WI38 (cell line): ENCODE results near the gene SLC25A21.

Experiments
- H3K4me3 ChIP-seq: 2 replicates; pipeline ENCODE4 v1.5.1; 2011; ENCODE audit warnings: low read depth, mild to moderate bottlenecking, control low read depth, low read length
- TF ChIP-seq, protein P1 (sequence below): IDR thresholded peaks from 2 replicates; pipeline ENCODE4 v1.5.1; 2012; ENCODE audit warnings: low read depth, mild to moderate bottlenecking, control low read depth, low read length

SLC25A21 gene

DNA sequence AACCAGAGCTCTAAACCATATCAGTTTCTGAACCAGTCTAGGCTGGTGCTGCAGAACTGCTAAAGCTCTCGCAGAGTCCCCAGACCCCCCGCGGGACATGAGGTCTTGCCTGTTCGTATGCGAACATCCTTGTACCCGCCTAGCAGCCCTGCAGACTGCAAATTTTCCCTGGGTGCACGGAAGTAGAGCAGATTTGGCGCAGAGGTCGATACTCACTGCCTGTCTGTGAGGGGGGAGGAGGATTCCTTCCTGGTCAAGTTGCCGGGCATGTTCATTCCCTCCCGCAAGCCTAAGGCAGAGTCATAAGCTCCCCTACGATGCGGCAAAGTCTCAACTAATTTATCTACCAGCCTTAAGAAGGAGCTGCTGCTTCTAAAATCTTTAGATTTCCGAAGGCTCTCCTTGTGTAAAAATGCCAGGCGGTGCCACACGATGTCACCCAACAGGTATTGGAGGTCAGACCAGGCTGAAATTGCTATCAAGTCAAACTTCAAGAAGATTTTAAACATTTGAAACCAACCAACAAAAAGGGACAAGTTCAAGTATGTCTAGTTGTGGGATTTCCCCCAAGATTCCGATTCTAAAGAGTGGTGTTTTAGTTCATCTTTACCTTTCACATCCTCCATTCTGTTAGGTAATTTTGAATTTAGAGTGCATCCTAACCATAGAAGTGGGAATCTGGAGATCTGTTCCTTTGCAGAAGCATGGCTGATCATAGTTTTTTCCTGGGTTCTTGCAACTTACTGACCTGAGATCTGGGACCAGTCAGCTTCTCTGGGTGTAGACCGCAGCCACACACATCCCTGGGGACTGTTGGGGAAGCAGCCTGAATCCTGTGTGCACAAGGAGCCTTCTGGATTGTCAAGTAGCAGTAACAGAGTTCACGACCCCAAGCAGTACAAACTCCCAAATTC, 512.3 kb downstream of the SLC25A21 start:
- no peak overlapping the region for H3K4me3 ChIP-seq
- TF ChIP-seq, protein P1, sequence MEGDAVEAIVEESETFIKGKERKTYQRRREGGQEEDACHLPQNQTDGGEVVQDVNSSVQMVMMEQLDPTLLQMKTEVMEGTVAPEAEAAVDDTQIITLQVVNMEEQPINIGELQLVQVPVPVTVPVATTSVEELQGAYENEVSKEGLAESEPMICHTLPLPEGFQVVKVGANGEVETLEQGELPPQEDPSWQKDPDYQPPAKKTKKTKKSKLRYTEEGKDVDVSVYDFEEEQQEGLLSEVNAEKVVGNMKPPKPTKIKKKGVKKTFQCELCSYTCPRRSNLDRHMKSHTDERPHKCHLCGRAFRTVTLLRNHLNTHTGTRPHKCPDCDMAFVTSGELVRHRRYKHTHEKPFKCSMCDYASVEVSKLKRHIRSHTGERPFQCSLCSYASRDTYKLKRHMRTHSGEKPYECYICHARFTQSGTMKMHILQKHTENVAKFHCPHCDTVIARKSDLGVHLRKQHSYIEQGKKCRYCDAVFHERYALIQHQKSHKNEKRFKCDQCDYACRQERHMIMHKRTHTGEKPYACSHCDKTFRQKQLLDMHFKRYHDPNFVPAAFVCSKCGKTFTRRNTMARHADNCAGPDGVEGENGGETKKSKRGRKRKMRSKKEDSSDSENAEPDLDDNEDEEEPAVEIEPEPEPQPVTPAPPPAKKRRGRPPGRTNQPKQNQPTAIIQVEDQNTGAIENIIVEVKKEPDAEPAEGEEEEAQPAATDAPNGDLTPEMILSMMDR, result no peak

DNA sequence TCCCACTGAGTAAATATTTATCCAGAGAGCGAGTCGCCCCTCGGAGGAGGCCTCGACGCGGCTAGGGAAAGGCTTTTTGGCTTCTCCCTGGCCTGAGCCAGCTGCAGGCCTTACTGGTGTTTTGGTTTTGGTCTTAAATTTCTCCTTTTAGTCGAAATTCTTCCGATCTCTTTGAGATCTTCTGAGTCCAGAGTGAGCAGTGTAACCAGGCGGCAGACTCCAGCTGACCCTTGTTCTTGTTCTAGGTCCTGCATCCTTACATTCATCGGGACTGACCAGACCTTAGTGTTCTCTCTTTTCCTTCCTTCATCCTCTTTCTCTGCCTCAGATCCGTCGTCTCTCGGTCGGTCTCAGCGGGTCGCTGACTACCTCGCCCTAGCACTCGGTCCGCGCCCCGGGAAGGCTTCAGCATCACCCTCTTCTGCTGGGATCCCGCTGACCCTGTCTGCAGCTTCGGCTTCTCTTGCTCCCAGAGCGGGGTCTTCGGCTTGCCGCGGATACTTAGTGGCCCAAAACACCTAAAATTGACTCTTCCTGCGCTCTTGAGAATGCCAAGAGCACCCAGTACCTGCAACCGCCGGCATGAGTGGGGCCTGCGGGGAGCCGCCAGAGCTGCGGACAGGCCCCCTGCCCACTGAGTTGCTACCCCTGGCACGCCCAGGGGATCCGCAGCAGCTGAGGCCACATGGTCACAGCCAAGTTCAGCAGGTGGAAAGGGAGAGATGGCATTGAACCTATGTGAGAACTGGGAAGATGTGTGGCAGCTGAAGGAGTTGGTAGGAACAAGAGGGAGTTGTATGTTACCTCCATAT, 513.2 kb downstream of the SLC25A21 start:
- H3K4me3 ChIP-seq, result no peak overlapping the region
- TF ChIP-seq, protein P1, result no peak

DNA sequence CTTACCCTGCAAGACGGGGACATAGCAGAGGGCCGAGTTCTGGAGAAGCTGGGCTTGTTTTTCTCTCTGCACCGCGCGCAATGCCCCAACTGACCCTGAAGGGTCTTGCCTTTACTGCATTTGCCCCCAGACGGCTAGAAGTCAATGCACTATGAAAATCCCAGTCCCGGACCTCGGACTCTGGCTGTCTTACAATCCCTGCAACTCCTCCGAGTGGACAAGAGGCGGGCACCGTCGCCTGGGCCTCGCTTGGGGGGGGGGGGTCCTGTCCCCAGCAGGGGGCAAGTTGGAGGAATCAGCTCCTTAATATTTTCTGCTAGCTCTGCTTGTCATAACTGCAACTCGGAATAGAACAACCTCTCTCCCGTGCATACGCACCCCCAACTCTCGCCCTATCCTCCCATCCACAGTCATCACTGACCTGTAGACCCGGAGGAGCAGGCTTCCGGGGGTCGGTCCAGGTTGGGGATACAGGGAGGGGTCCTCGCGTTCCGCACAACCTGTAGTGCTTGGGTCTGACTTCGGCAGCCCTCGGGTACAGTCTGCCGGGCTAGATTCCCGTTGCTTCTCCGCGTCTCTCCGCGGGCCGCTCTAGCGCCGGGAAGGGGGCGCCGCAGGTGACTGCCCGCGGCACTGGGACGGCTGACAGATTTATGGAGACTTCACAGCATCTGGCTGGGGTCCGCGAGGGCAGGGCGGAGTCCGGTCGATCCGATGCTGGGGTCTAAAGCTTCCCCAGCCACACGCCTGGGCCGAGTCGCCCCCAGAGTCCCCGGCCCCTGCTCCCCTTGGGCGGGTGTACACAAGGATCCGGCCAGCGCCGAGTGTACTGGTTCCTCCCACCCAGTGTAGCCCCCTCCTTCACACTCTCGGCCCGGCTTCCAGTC, 514.0 kb downstream of the SLC25A21 start:
- no peak overlapping the region for H3K4me3 ChIP-seq
- TF ChIP-seq, protein P1, result no peak

DNA sequence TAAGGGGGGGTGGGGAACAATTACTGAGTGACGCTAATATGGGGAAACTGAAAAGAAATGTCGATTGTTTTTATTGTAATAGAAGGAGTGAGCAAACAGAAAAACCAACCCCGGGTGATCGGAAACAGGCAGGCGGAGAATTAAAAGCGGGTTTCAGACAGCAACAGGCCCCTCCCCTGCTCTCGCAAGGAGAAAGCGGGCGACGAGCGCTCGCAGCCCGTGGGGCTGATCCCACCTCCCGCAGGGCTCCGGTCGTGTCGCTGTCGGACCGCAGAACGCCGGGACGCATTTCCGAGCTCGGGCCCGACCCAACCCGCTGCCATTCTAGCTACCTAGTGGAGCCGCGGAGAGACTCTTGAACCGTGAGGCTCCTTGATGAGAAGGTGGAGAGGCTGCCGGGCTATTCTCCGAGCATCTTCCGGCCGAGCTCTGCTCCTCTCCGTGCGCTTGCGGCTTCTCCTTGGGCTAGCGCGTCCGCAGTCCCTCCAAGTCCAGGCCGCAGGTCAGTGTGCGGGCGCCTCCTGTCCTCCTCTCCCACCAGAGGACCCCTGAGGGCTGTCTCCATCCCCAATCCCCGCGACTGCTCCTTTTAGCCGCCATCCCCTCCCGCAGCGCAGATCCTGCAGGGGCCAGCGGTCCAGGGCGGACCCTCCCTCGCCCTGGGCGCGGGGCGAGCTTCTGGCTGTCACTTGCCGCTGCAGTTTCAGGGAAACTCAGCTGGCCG, 514.8 kb downstream of the SLC25A21 start:
- H3K4me3 ChIP-seq, result peak overlapping the region; percentile 32; the same call in 1 of the 2 replicates
- TF ChIP-seq, protein P1, result no peak

DNA sequence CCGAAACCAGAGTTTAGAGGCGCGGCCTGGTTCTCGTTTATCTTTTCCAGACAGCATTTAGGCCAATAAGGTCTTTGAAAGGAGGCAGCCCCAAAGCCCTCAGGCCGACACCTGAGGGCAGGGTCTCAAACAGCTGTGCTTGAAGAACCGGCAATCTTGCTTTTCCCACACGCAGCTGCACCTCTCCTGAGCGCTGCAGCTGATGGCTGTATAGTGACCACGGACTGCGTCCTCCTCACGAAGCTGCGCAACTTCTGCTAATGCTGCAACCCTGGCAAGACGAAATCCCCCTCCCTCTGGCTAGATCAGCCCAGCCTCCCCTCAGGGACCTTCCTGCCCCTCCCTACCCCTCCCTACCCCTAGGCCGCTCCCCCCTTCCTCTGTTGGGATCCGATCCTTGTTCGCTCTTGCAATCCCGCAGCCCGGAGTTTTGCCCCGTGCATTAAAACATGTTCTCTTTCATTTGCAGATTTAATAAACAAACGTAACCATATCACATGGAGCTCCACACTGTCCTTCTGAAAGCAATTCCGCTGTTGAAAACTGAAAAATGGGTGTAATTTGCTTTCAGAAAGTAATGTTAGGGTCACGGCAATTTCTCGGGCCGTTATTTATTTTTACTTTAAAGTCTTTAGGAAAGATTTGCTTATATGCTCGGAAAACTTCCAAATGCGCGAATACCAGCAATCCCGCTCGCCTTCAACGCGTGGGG, 515.6 kb downstream of the SLC25A21 start:
- H3K4me3 ChIP-seq, result peak overlapping the region; percentile 32; the same call in 1 of the 2 replicates
- TF ChIP-seq, protein P1, result no peak

DNA sequence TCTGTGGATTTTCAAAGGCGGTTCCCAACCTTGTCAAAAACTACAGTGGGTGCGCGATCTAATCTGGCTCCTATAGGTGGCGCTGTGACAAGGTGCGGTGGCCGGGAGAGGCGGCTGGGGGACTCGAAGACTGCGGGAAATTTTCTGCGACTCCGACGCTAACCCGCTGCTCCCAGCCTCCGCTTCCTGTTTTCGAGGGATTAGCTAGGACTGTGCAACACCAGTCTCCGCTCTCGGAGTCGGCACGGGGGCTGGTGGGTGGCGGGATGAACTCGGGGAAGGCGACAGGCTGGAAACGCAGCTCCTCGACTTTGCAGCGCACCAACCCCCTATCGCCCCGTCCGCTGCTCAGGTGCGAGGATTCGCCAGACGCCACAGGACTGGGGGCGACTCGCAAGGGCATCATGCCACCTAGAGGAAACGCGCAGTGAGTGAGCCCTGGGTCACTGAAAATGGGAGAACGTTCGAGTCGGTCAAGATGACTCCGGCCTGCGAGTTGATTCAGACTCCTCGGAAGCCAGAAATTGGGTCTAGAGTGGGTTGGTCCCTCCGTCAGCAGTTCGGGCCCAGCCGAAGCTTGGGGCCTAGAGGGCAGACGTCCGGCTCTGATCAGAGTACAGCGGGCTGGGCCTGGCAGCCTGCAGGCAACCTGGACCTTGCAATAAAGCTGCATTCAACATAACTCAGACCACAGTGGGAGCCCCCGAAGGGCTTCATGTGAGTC, 516.3 kb downstream of the SLC25A21 start:
- TF ChIP-seq, protein P1, result 0 out of 2 replicates have a peak, but pooled peaks have one; percentile 18
- no peak overlapping the region for H3K4me3 ChIP-seq
